Right atrium auricular region (tissue), 2 donors: ENCODE measurements around the gene ZNF521. TPM values are rescaled to one million over a fixed set of nuclear protein-coding genes. Genes with fewer than 3 reads are reported as not detected.

Source experiments
- DNase-seq: peaks from one replicate; pipeline ENCODE4 v3.0.0-alpha.2; 2019; ENCODE audit warnings: low spot score
- H3K27ac ChIP-seq, 2 donors: fragments of 200-600 bp; sonication (generic); 1 replicate in 1 of 2; 2 replicates in 1 of 2; pipeline ENCODE4 v1.5.1; 2016 to 2019
- H3K27me3 ChIP-seq, 2 donors: fragments of 200-600 bp; sonication (generic); one replicate each; pipeline versions ENCODE4 v1.5.1 to v1.6.0; 2017 to 2019
- H3K36me3 ChIP-seq: fragments of 200-600 bp; sonication (generic); one replicate; pipeline ENCODE4 v1.5.1; 2016
- H3K4me1 ChIP-seq, 2 donors: fragments of 200-600 bp; sonication (generic); one replicate each; pipeline versions ENCODE4 v1.5.1 to v1.6.0; 2017 to 2019
- H3K4me3 ChIP-seq, 2 donors: fragments of 200-600 bp; sonication (generic); 1 replicate in 1 of 2; 2 replicates in 1 of 2; pipeline ENCODE4 v1.5.1; 2017 to 2019; ENCODE audit warnings: mild to moderate bottlenecking in 1 of 2, moderate library complexity in 1 of 2
- H3K9me3 ChIP-seq, 2 donors: fragments of 200-600 bp; sonication (generic); one replicate each; pipeline ENCODE4 v1.5.1; 2019
- CTCF ChIP-seq, 2 donors: fragments of 200-600 bp; sonication (generic); IDR thresholded peaks; one replicate each; pipeline ENCODE4 v1.5.1; 2019; ENCODE audit warnings: antibody characterized with exemption in 2 of 2
- total RNA-seq, 2 donors: library from RNA; depleted of rRNA; stranded (reverse); fragments of >200 nt; gene quantifications; one replicate each; pipeline ENCODE4 v1.1.0, GENCODE V29; 2016

The ZNF521 gene
- total RNA-seq, 2 donors from 2014 or later = 36.1 to 37.5 TPM

GRCh38 chr18:25057491-25058050, 294.4 kb downstream of the ZNF521 start:
- Histone ChIP-seq H3K4me3 (no peak overlapping the region), H3K27ac (no peak overlapping the region), H3K4me1 (no peaks in the 10 kb centered on the region), H3K9me3 (no peaks in the 10 kb centered on the region), H3K36me3 (no peaks in the 10 kb centered on the region), H3K27me3 (no peaks in the 10 kb centered on the region)
- TF ChIP-seq CTCF (IDR thresholded peaks at IDR 0.05) = no peak
- no peak for DNase-seq

DNA sequence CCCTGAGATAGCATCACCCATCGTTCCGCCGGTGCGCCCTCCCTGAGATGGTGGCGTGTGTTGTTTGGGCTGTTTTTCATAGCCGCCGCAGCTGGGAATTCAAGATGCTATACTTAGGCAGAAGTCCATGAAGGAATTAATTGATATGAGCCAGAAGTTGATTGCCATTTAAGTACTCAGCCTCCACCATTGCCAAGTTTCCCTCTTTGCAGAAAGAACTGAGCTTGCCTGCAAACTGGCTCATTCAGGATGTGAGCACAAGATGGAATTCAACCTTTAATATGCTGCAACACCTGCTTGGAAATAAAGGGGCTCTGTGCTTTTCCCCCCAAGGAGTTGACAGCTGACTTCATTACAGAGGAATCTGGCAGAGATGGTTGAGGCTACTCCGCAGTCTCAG, 295.5 kb downstream of the ZNF521 start:
- no peak for TF ChIP-seq CTCF (IDR thresholded peaks at IDR 0.05)
- Histone ChIP-seq H3K9me3 (no peaks in the 10 kb centered on the region), H3K36me3 (no peaks in the 10 kb centered on the region), H3K4me3 (no peak overlapping the region), H3K27me3 (no peaks in the 10 kb centered on the region), H3K4me1 (no peaks in the 10 kb centered on the region), H3K27ac (no peak overlapping the region)
- no peak for DNase-seq

GRCh38 chr18:25055076-25055475, 296.9 kb downstream of the ZNF521 start:
- no peaks in the 10 kb centered on the region for H3K4me1 ChIP-seq
- no peaks in the 10 kb centered on the region for H3K27me3 ChIP-seq
- no peak for TF ChIP-seq CTCF (IDR thresholded peaks at IDR 0.05)
- H3K4me3 ChIP-seq = no peak overlapping the region
- H3K27ac ChIP-seq = no peak overlapping the region
- no peaks in the 10 kb centered on the region for H3K9me3 ChIP-seq
- no peak for DNase-seq
- no peaks in the 10 kb centered on the region for H3K36me3 ChIP-seq

GRCh38 chr18:25053466-25053865, 298.5 kb downstream of the ZNF521 start:
- Histone ChIP-seq H3K36me3 (no peaks in the 10 kb centered on the region), H3K4me3 (no peak overlapping the region), H3K27me3 (no peaks in the 10 kb centered on the region), H3K27ac (no peak overlapping the region), H3K4me1 (no peaks in the 10 kb centered on the region), H3K9me3 (no peaks in the 10 kb centered on the region)
- DNase-seq = no peak
- no peak for TF ChIP-seq CTCF (IDR thresholded peaks at IDR 0.05)

- Histone ChIP-seq H3K4me1 (no peaks in the 10 kb centered on the region), H3K9me3 (no peaks in the 10 kb centered on the region), H3K4me3 (no peak overlapping the region), H3K36me3 (no peaks in the 10 kb centered on the region), H3K27me3 (no peaks in the 10 kb centered on the region), H3K27ac (no peak overlapping the region)
- no peak for DNase-seq
- TF ChIP-seq CTCF (IDR thresholded peaks at IDR 0.05) = no peak
These were observed 299.4 kb downstream of the ZNF521 start for GRCh38 chr18:25052511-25052921.

- DNase-seq = no peak
- H3K4me3 ChIP-seq = no peak overlapping the region
- H3K27me3 ChIP-seq = no peaks in the 10 kb centered on the region
- no peaks in the 10 kb centered on the region for H3K4me1 ChIP-seq
- H3K27ac ChIP-seq = no peak overlapping the region
- H3K36me3 ChIP-seq = no peaks in the 10 kb centered on the region
- no peaks in the 10 kb centered on the region for H3K9me3 ChIP-seq
- no peak for TF ChIP-seq CTCF (IDR thresholded peaks at IDR 0.05)
These were observed 301.4 kb downstream of the ZNF521 start for GRCh38 chr18:25050605-25051004.
